A549 (cell line): Measurements from ENCODE around the gene CALML5.

Experiments used
- CTCF ChIP-seq: fragments of >200 bp; sonication (Bioruptor Twin); formaldehyde crosslinking; IDR thresholded peaks from 3 replicates; pipeline ENCODE4 v1.5.1; 2016
- EP300 ChIP-seq, 2 experiments: fragments of >200 bp; sonication (Bioruptor Twin); formaldehyde crosslinking; IDR thresholded peaks; 2 replicates in 1 of 2; 3 replicates in 1 of 2; pipeline ENCODE4 v1.6.1; 2016 to 2017
- HMGXB4 ChIP-seq: fragments of 250-450 bp; sonication (Bioruptor Pico); IDR thresholded peaks from 2 replicates; pipeline ENCODE4 v1.5.0; 2021; ENCODE audit warnings: mild to moderate bottlenecking, moderate library complexity, borderline replicate concordance
- KDM5A ChIP-seq: fragments of 200-600 bp; sonication (generic); IDR thresholded peaks from 2 replicates; pipeline ENCODE4 v1.6.1; 2016; ENCODE audit warnings: antibody characterized with exemption, mild to moderate bottlenecking
- MAX ChIP-seq: IDR thresholded peaks from 2 replicates; pipeline ENCODE4 v1.6.1; 2012
- POLR2A ChIP-seq: IDR thresholded peaks from 2 replicates; pipeline ENCODE4 v1.6.1; 2012; ENCODE audit warnings: mild to moderate bottlenecking, low read length
- POLR2AphosphoS2 ChIP-seq: conservative IDR thresholded peaks from 2 replicates; pipeline ENCODE4 v1.6.1; 2012; ENCODE audit warnings: low read length, improper control_type of control experiment, inconsistent platforms
- RCOR1 ChIP-seq: fragments of 150-350 bp; IDR thresholded peaks from 2 replicates; pipeline ENCODE4 v1.6.1; 2014; ENCODE audit warnings: antibody characterized with exemption, low read length, low read depth
- REST ChIP-seq: fragments of 200-600 bp; sonication (generic); IDR thresholded peaks from 2 replicates; pipeline ENCODE4 v1.6.1; 2016; ENCODE audit warnings: antibody characterized with exemption, mild to moderate bottlenecking, moderate library complexity
- RNF2 ChIP-seq: fragments of 200-600 bp; sonication (generic); IDR thresholded peaks from 2 replicates; pipeline ENCODE4 v1.6.1; 2016; ENCODE audit warnings: low read depth, mild to moderate bottlenecking, antibody characterized with exemption, moderate library complexity, borderline replicate concordance
- TP53 ChIP-seq: fragments of 250-450 bp; sonication (Bioruptor Pico); IDR thresholded peaks from 2 replicates; pipeline ENCODE4 v1.5.0; 2021; ENCODE audit warnings: mild to moderate bottlenecking, moderate library complexity
- TF ChIP-seq, protein P1 (sequence below): IDR thresholded peaks from 2 replicates; pipeline ENCODE4 v1.6.1; 2012

GRCh38 chr10:5488272-5489161, 10.9 kb downstream of the CALML5 start:
- TF ChIP-seq RCOR1 = no peak
- TF ChIP-seq REST = no peak
- no peak for TF ChIP-seq CTCF
- TF ChIP-seq POLR2A = no peak
- TF ChIP-seq EP300 (IDR thresholded peaks at IDR 0.05) = no peak
- TF ChIP-seq HMGXB4 (CRISPR knock-in tag) = no peak
- TF ChIP-seq TP53 (CRISPR knock-in tag) = no peak
- no peak for TF ChIP-seq RNF2
- TF ChIP-seq, protein P1, sequence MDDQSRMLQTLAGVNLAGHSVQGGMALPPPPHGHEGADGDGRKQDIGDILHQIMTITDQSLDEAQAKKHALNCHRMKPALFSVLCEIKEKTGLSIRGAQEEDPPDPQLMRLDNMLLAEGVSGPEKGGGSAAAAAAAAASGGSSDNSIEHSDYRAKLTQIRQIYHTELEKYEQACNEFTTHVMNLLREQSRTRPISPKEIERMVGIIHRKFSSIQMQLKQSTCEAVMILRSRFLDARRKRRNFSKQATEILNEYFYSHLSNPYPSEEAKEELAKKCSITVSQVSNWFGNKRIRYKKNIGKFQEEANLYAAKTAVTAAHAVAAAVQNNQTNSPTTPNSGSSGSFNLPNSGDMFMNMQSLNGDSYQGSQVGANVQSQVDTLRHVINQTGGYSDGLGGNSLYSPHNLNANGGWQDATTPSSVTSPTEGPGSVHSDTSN = no peak
- no peak for TF ChIP-seq MAX
- no peak for TF ChIP-seq POLR2AphosphoS2
- no peak for TF ChIP-seq KDM5A
